Prostate gland (tissue), 2 donors: ENCODE data around the gene MICALL1.

ENCODE experiments used
- CTCF ChIP-seq, 4 experiments: fragments of 200-600 bp in 2 of 4; fragments of 450-650 bp in 2 of 4; sonication (generic) in 2 of 4; IDR thresholded peaks; 1 replicate in 3 of 4; 2 replicates in 1 of 4; pipeline ENCODE4 v1.5.1; 2016 to 2019; ENCODE audit warnings: antibody characterized with exemption in 4 of 4, mild to moderate bottlenecking in 2 of 4, moderate library complexity in 2 of 4
- POLR2AphosphoS5 ChIP-seq: sonication (generic); formaldehyde crosslinking; IDR thresholded peaks from one replicate; pipeline ENCODE4 v1.6.1; 2017; ENCODE audit warnings: antibody characterized with exemption

- no peak for TF ChIP-seq CTCF (IDR thresholded peaks at IDR 0.05)
- TF ChIP-seq POLR2AphosphoS5: no peak
These were observed 21.5 kb downstream of the MICALL1 start for GRCh38 chr22:37927637-37927936.
